ENCODE results near the gene HLF.

- no peak for TF ChIP-seq RAD21 (IDR thresholded peaks at IDR 0.05)
- TF ChIP-seq, protein P1, sequence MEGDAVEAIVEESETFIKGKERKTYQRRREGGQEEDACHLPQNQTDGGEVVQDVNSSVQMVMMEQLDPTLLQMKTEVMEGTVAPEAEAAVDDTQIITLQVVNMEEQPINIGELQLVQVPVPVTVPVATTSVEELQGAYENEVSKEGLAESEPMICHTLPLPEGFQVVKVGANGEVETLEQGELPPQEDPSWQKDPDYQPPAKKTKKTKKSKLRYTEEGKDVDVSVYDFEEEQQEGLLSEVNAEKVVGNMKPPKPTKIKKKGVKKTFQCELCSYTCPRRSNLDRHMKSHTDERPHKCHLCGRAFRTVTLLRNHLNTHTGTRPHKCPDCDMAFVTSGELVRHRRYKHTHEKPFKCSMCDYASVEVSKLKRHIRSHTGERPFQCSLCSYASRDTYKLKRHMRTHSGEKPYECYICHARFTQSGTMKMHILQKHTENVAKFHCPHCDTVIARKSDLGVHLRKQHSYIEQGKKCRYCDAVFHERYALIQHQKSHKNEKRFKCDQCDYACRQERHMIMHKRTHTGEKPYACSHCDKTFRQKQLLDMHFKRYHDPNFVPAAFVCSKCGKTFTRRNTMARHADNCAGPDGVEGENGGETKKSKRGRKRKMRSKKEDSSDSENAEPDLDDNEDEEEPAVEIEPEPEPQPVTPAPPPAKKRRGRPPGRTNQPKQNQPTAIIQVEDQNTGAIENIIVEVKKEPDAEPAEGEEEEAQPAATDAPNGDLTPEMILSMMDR (IDR thresholded peaks at IDR 0.05; ENCODE audit: low read depth, low read length, missing input control) = no peak
- no peak for TF ChIP-seq JUND (IDR thresholded peaks at IDR 0.05)
- no peak for TF ChIP-seq SP1 (IDR thresholded peaks at IDR 0.05)
- TF ChIP-seq, protein P2, sequence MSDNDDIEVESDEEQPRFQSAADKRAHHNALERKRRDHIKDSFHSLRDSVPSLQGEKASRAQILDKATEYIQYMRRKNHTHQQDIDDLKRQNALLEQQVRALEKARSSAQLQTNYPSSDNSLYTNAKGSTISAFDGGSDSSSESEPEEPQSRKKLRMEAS (IDR thresholded peaks at IDR 0.05) = no peak
- TF ChIP-seq YY1 (IDR thresholded peaks at IDR 0.05) = no peak
- TF ChIP-seq GABPA (IDR thresholded peaks at IDR 0.05 in 1 of 2, conservative IDR thresholded peaks at IDR 0.05 in 1 of 2) = no peak
- no peak for TF ChIP-seq TAF1 (conservative IDR thresholded peaks at IDR 0.05)
Measured at GRCh38 chr17:55363033-55363432, 98.3 kb downstream of the HLF start.

Measured in liver (tissue), 3 donors.